Measurements from ENCODE around the gene PPP2R2B. TPM values are rescaled to one million over a fixed set of nuclear protein-coding genes. Genes with fewer than 3 reads are reported as not detected.
A peak's percentile ranks its signal among the peaks of the same experiment; 100 is the strongest.
"Not testable (repeated sequence)": the region's sequence is repeated elsewhere in the genome, so short reads cannot be mapped to it uniquely, and the experiment has no call there.

The PPP2R2B gene
- total RNA-seq, 1 donor from 2014 or later: 0.12 TPM

DNA sequence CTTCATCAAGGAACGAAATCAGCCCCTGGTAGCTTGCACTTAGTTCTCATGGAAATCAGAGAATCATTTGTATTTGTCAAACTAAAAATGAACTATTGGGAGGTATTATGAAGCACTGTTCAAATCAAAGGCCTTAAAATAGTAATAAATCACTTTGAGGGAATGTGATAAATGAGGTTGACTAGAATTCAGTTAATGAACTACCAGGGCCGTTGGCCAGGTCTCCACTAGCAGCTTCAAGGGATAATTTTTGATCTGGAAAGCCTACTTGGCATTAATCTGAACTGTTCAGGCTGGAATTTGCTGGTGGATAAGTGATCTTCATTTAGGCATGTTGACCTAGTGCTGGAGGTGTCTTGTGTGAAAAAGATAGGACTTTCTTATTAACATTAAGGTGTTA lies 286.2 kb downstream of the PPP2R2B start:
- intact Hi-C loops (cut with micrococcal nuclease): no loop called here
- DNase-seq: no peak
- ATAC-seq: no peak

GRCh38 chr5:146589028-146589345 lies 289.6 kb downstream of the PPP2R2B start:
- no peak for ATAC-seq
- intact Hi-C loops (cut with micrococcal nuclease): no loop called here
- DNase-seq: no peak

DNA sequence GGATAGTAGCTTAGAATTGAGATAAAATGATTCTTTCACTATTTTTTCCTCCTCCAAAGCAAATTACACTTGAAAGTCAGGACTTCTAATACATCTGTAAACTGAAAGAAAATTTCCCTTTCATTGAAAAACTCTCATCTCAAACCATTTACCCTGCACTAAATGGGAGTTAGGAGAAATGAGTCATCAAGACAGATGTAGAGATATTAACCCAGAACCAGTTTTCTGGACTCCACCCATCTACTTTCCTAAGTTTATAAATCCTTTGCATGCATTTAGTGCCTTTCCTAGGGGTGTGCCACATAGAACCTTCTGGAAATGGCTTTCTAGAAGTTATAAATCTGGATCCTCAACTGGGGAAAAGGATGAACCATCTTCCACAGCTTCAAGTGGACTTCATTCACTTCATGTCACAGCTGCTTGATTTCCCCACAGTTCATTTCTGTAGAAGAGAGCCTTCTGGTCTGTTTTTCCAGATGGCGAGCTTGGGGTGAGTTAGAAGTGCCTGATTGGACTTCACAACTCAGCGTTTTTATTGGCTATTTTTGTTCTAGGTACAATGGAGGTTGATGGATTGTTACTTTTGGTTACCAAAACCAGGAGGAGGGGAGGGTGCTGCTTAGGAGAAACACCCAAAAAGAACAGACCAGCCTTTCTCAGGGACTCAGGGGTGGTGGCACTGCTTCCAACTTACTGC lies 290.1 kb downstream of the PPP2R2B start:
- intact Hi-C loops (cut with micrococcal nuclease): no loop called here

DNA sequence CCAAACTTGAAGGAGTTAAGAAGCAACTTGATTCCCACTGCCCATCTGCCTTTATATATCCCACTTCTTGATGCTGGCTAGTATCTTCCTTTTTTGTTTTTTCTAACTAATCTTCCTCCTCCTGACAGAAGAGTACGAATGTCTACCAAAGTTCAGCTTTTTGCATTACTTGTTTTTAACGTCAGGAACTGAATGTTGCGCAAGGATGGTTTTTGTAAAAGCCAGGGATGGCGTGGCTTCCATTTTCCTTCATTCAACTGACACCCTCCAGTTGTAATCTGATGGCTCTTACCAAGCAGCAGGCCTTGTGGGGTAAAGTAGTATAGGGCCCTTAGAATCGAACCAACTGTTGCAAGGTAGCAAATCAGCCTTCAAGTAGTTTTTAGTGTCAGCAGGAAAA lies 291.8 kb downstream of the PPP2R2B start:
- ATAC-seq: no peak
- DNase-seq: no peak
- intact Hi-C loops (cut with micrococcal nuclease): no loop called here

More for the DNA sequence above, 290.1 kb downstream of the PPP2R2B start:
- ATAC-seq: no peak
- no peak for DNase-seq

DNA sequence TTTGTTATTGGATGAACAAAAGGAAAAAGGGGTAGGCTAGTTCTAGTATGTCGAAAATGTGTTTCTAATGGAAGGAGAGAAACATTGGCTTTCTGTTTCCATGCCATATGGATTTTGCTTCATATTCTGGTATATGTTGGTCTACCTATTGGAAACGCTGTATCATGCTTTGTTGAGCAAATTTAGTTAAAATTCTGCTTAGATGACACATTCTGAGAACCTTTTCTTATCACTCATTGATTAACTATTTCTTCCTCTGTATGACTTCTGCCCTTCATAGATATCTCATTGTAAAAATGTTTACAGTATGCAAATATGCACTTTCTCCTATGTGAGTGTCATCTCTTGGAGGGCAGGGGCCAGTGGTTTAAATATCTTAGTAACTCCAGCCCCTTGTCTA lies 293.8 kb downstream of the PPP2R2B start:
- DNase-seq: no peak
- ATAC-seq: no peak
- intact Hi-C loops (cut with micrococcal nuclease): no loop called here

GRCh38 chr5:146582051-146582596 lies 296.4 kb downstream of the PPP2R2B start:
- DNase-seq (no peak), ATAC-seq (no peak)
- intact Hi-C loops (cut with micrococcal nuclease): no loop called here

GRCh38 chr5:146580237-146580636 lies 298.3 kb downstream of the PPP2R2B start:
- no peak for DNase-seq
- ATAC-seq: no peak
- intact Hi-C loops (cut with micrococcal nuclease): no loop called here

- no peak for ATAC-seq
- intact Hi-C loops (cut with micrococcal nuclease): no loop called here
- no peak for DNase-seq
These were observed 303.8 kb downstream of the PPP2R2B start for GRCh38 chr5:146574713-146575112.

- intact Hi-C loops (cut with micrococcal nuclease): no loop called here
- ATAC-seq (no peak), DNase-seq (no peak)
These were observed 310.4 kb downstream of the PPP2R2B start for GRCh38 chr5:146568161-146568560.

- DNase-seq: no peak
- intact Hi-C loops (cut with micrococcal nuclease): no loop called here
- peak; percentile 65 for ATAC-seq
These were observed 312.7 kb downstream of the PPP2R2B start for GRCh38 chr5:146565764-146566367.

GRCh38 chr5:146564007-146564762 lies 314.4 kb downstream of the PPP2R2B start:
- DNase-seq: no peak
- no peak for ATAC-seq
- intact Hi-C loops (cut with micrococcal nuclease): no loop called here

DNA sequence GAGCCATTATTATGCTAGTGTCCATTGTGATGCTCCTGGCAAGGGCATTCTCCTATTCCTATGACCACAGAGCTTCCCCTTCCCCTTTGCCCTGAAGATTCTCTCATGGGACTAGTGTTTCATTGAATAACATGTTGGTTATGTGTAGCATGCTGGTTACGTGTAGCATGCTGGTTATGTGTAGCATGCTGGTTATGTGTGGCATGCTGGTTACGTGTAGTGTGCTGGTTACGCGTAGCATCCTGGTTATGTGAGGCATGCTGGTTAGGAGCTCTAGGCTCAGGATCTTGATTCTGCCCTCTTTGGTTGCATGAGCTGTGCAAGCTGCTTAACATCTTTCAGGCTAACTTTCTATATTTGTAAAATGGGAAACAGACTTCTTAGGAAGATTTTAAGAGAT lies 316.1 kb downstream of the PPP2R2B start:
- no peak for ATAC-seq
- intact Hi-C loops (cut with micrococcal nuclease): no loop called here
- no peak for DNase-seq

GRCh38 chr5:146561711-146562110 lies 316.8 kb downstream of the PPP2R2B start:
- intact Hi-C loops (cut with micrococcal nuclease): no loop called here
- ATAC-seq (no peak), DNase-seq (no peak)

- intact Hi-C loops (cut with micrococcal nuclease): no loop called here
- DNase-seq: no peak
These were observed 318.2 kb downstream of the PPP2R2B start for GRCh38 chr5:146560205-146560812.

DNA sequence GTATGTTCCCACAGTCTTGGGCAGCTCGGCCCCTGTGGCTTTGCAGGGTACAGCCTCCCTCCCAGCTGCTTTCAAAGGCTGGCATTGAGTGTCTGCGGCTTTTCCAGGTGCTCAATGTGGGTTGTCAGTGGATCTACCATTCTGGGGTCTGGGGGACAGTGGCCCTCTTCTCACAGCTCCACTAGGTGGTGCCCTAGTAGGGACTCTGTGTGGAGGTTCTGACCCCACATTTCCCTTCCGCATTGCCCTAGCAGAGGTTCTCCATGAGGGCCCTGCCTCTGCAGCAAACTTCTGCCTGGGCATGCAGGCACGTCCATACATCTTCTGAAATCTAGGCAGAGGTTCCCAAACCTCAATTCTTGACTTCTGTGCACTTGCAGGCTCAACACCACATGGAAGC lies 321.7 kb downstream of the PPP2R2B start:
- ATAC-seq; DNase-seq; intact Hi-C loops (cut with micrococcal nuclease): not testable (repeated sequence)

More at GRCh38 chr5:146560205-146560812, 318.2 kb downstream of the PPP2R2B start:
- ATAC-seq: no peak

DNA sequence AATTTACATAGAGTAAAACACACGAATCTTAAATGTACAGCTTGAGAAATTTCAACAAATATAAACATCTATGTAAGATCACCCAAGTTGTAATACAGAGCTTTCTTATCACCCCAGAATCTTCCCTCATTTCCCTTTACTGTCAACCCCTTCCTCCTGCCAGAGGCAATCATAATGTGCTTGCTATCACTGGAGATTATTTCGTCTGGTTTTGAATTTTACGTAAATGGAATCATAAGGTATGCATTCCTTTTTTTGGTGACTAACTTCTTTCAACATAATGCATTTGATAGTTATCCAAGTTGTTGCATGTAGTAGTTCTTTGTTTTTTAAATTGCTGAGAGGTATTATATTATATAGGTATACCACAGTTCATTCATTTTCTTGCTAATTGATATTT lies 325.1 kb downstream of the PPP2R2B start:
- DNase-seq (no peak), ATAC-seq (no peak)
- intact Hi-C loops (cut with micrococcal nuclease): no loop called here

DNA sequence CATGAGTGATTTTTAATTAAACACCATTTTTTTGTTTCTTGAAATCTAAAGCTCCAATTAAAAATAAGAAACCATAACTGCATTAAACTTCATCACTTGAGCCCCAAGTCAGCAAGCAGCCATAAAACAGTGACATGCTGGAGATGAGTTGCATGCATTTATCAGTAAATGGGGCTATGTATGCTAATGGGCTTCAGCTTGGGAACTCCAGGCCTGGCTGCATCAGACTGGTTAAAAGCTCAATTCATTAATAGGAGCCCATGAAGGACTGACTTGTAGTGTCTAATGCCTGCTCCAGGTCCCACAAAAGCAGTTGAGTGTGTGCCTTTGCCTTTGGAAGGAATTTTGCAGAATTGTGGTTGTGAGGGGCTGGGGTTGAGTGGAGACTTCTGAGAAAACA lies 328.9 kb downstream of the PPP2R2B start:
- intact Hi-C loops (cut with micrococcal nuclease): loop anchor here (10.0 kb wide), 1 partner anchor 645 kb away; no protein-coding TSS in a partner anchor
- DNase-seq: no peak
- ATAC-seq: no peak

DNA sequence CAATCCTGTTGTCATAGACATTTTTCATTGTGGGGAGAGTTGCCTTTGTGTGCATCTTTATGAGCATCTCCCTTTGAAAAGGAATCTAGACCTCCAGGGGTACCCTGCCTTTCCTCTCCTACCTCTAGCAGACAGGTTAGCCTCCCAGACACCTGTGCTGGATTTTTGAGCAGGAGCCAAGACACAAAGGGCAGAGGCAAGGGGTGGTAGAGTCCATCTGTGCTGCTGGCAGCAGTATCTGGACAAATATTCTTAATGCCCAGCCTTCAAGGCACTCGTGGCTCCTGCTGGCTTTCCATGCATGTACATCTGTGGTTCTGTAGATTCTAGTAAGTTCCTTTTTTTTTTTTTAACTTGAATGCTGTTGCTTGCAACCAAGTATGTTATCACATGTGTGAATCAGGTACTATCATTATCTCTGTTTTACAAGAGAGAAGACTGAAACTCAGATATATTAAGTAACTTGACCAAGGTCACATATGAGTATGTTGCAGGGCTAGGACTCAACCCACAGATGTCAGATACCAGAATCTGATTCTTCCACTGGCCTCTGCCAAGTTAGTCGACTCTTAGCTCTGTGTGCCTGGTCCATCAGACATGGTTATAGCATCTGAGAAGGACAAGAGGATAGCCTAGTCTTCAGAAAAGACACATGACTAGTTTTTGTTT lies 329.6 kb downstream of the PPP2R2B start:
- intact Hi-C loops (cut with micrococcal nuclease): loop anchor here (10.0 kb wide), 1 partner anchor 646 kb away; no protein-coding TSS in a partner anchor
- ATAC-seq: no peak
- DNase-seq: no peak

- intact Hi-C loops (cut with micrococcal nuclease): loop anchor here (5.0 to 10.0 kb wide), 2 partner anchors 423 to 651 kb away; no protein-coding TSS in a partner anchor
- DNase-seq: no peak
- no peak for ATAC-seq
These were observed 334.3 kb downstream of the PPP2R2B start for GRCh38 chr5:146544232-146544631.
